Measurements from ENCODE around the gene ACTMAP. TPM values are rescaled to one million over a fixed set of nuclear protein-coding genes. Genes with fewer than 3 reads are reported as not detected.

ACTMAP gene
- total and polyA plus RNA-seq, 9 of the 15 experiments (the other 6 are each of a cell fraction or from before 2014, with no cell fraction given): 1.7 to 16.6 (median 4.9) TPM

GRCh38 chr19:40702337-40703012 lies 47.8 kb downstream of the ACTMAP start (continued):
- TF ChIP-seq NRF1 (conservative IDR thresholded peaks at IDR 0.05 in 1 of 2, IDR thresholded peaks at IDR 0.05 in 1 of 2) (peak; percentile 21 to 39; a peak in 2 of 4 replicates), TOE1 (IDR thresholded peaks at IDR 0.05; ENCODE audit: borderline replicate concordance) (peak; percentile 32; the same call in 1 of the 2 replicates), TOE1 (CRISPR knock-in tag; IDR thresholded peaks at IDR 0.05; ENCODE audit: borderline replicate concordance, low read depth) (no peak), E2F8 (IDR thresholded peaks at IDR 0.05; ENCODE audit: low read depth, partially characterized antibody) (peak; percentile 67), EGR1 (conservative IDR thresholded peaks at IDR 0.05) (peak; percentile 77), ETS1 (conservative IDR thresholded peaks at IDR 0.05; ENCODE audit: control insufficient read depth, low read depth, low read length) (0 out of 2 replicates have a peak, but pooled peaks have one; percentile 56), RFX1 (IDR thresholded peaks at IDR 0.05) (no peak), HSF4 (CRISPR knock-in tag; IDR thresholded peaks at IDR 0.05; ENCODE audit: borderline replicate concordance) (no peak), ARID1B (IDR thresholded peaks at IDR 0.05) (peak; percentile 41), ZBED1 (IDR thresholded peaks at IDR 0.05) (no peak; the same call in 1 of the 2 replicates), RBBP5 (IDR thresholded peaks at IDR 0.05; ENCODE audit: borderline replicate concordance, insufficient read depth, low read length, poor library complexity, severe bottlenecking) (peak; percentile 8), SUPT5H (IDR thresholded peaks at IDR 0.05) (peak; percentile 45), KLF16 (IDR thresholded peaks at IDR 0.05) (peak; percentile 70), MED1 (CRISPR knock-in tag; IDR thresholded peaks at IDR 0.05; ENCODE audit: borderline replicate concordance) (no peak), ZNF592 (IDR thresholded peaks at IDR 0.05) (peak; percentile 84), ATF1 (CRISPR knock-in tag; IDR thresholded peaks at IDR 0.05) (no peak), ATF1 (tag; IDR thresholded peaks at IDR 0.05) (0 out of 2 replicates have a peak, but pooled peaks have one; percentile 33), ZNF780A (CRISPR knock-in tag; IDR thresholded peaks at IDR 0.05) (no peak), SNIP1 (IDR thresholded peaks at IDR 0.05; ENCODE audit: low read depth) (no peak)

Measured in K562 (cell line).